HUES6 (cell line): ENCODE data around the gene TGM5.

Experiments
- H3K27ac ChIP-seq: 2 replicates; pipeline ENCODE4 v1.7.0; 2013; ENCODE audit warnings: low read depth, mild to moderate bottlenecking, low read length, inconsistent platforms
- H3K27me3 ChIP-seq: 2 replicates; pipeline ENCODE4 v1.6.1; 2013; ENCODE audit warnings: low read length; ENCODE audit not compliant: control insufficient read depth, insufficient read depth
- H3K36me3 ChIP-seq: 2 replicates; pipeline ENCODE4 v1.6.1; 2013; ENCODE audit warnings: low read length; ENCODE audit not compliant: control insufficient read depth, insufficient read depth
- H3K4me1 ChIP-seq: 2 replicates; pipeline ENCODE4 v1.6.1; 2013; ENCODE audit warnings: low read length; ENCODE audit not compliant: control insufficient read depth, insufficient read depth
- H3K4me3 ChIP-seq: 2 replicates; pipeline ENCODE4 v1.5.1; 2013; ENCODE audit warnings: low read depth, low read length
- H3K9ac ChIP-seq: one replicate; pipeline ENCODE4 v1.6.1; 2013; ENCODE audit warnings: mild to moderate bottlenecking, low read length
- H3K9me3 ChIP-seq: 2 replicates; pipeline ENCODE4 v1.6.1; 2013; ENCODE audit warnings: low read depth, low read length; ENCODE audit not compliant: control insufficient read depth, insufficient read depth

TGM5 gene

GRCh38 chr15:43258781-43259180 is 7.9 kb downstream of the TGM5 start:
- no peak overlapping the region for H3K27ac ChIP-seq
- H3K27me3 ChIP-seq, result no peaks in the 10 kb centered on the region; the same call in 1 of the 2 replicates
- no peaks in the 10 kb centered on the region for H3K4me1 ChIP-seq
- no peaks in the 10 kb centered on the region for H3K9me3 ChIP-seq
- H3K4me3 ChIP-seq, result no peak overlapping the region
- no peaks in the 10 kb centered on the region for H3K36me3 ChIP-seq
- no peak overlapping the region for H3K9ac ChIP-seq

GRCh38 chr15:43256341-43256740 is 10.4 kb downstream of the TGM5 start:
- no peaks in the 10 kb centered on the region; the same call in 1 of the 2 replicates for H3K27me3 ChIP-seq
- no peaks in the 10 kb centered on the region for H3K4me1 ChIP-seq
- no peak overlapping the region for H3K4me3 ChIP-seq
- H3K9ac ChIP-seq, result no peak overlapping the region
- H3K9me3 ChIP-seq, result no peaks in the 10 kb centered on the region
- no peaks in the 10 kb centered on the region for H3K36me3 ChIP-seq
- no peak overlapping the region for H3K27ac ChIP-seq

DNA sequence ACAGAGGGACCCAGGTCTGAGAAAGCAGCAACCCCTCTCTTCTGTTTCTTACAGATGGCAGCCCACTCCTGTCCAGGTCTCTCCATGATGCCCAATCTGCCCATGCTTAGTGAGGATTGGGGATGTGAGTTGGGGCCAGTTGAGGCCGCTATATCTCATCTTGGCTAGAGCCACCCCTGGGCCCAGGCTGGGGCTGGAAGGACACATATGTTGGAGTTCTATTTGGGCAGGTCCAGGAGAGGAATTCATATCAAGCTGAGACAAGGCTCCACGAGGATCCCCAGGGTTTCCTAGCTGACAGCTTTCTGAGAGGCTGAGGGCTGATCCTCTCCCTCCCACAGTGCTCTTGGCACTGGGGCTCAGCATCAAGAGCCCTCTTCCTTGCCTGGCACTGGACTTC is 11.4 kb downstream of the TGM5 start:
- Histone ChIP-seq H3K27ac (no peak overlapping the region), H3K36me3 (no peaks in the 10 kb centered on the region), H3K4me3 (no peak overlapping the region), H3K9me3 (no peaks in the 10 kb centered on the region), H3K27me3 (no peaks in the 10 kb centered on the region; the same call in 1 of the 2 replicates), H3K4me1 (no peaks in the 10 kb centered on the region), H3K9ac (no peak overlapping the region)

- Histone ChIP-seq H3K27ac (no peak overlapping the region), H3K9ac (no peak overlapping the region), H3K9me3 (no peaks in the 10 kb centered on the region), H3K27me3 (no peaks in the 10 kb centered on the region; the same call in 1 of the 2 replicates), H3K4me3 (no peak overlapping the region), H3K36me3 (no peaks in the 10 kb centered on the region), H3K4me1 (peaks cover 4% of the 10 kb centered on the region; the same call in 1 of the 2 replicates)
These were observed 13.0 kb downstream of the TGM5 start for GRCh38 chr15:43253431-43254403.

DNA sequence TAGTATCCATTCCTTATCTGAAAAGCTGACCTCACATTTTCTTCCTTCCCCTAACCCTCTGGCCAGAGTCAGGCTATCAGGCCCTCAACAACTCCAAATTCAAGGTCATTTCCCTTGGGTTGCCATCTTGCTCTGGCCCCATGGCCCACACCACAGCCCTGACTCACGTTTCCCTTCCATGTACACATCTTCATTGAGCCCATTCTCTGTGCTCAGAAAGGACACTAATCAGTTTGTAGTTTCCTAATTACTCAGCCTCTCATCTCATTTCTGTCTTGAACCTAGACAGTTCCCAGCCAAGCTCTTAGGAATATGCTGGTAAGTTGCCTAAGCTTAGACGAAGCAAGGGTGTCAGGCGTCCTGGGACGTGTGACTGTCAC is 14.9 kb downstream of the TGM5 start:
- Histone ChIP-seq H3K36me3 (no peaks in the 10 kb centered on the region), H3K9ac (no peak overlapping the region), H3K9me3 (no peaks in the 10 kb centered on the region), H3K4me1 (peaks cover 4% of the 10 kb centered on the region; the same call in 1 of the 2 replicates), H3K4me3 (no peak overlapping the region), H3K27ac (no peak overlapping the region), H3K27me3 (no peaks in the 10 kb centered on the region; the same call in 1 of the 2 replicates)

- Histone ChIP-seq H3K9me3 (no peaks in the 10 kb centered on the region), H3K36me3 (no peaks in the 10 kb centered on the region), H3K9ac (no peak overlapping the region), H3K4me1 (peaks cover 4% of the 10 kb centered on the region; the same call in 1 of the 2 replicates), H3K4me3 (no peak overlapping the region), H3K27ac (no peak overlapping the region), H3K27me3 (no peaks in the 10 kb centered on the region; the same call in 1 of the 2 replicates)
These were observed 15.4 kb downstream of the TGM5 start for GRCh38 chr15:43251185-43251870.

- peaks cover 4% of the 10 kb centered on the region; the same call in 1 of the 2 replicates for H3K4me1 ChIP-seq
- no peaks in the 10 kb centered on the region for H3K36me3 ChIP-seq
- H3K9ac ChIP-seq, result no peak overlapping the region
- H3K9me3 ChIP-seq, result no peaks in the 10 kb centered on the region
- H3K27ac ChIP-seq, result no peak overlapping the region
- no peaks in the 10 kb centered on the region; the same call in 1 of the 2 replicates for H3K27me3 ChIP-seq
- H3K4me3 ChIP-seq, result no peak overlapping the region
These were observed 15.9 kb downstream of the TGM5 start for GRCh38 chr15:43250785-43251184.

DNA sequence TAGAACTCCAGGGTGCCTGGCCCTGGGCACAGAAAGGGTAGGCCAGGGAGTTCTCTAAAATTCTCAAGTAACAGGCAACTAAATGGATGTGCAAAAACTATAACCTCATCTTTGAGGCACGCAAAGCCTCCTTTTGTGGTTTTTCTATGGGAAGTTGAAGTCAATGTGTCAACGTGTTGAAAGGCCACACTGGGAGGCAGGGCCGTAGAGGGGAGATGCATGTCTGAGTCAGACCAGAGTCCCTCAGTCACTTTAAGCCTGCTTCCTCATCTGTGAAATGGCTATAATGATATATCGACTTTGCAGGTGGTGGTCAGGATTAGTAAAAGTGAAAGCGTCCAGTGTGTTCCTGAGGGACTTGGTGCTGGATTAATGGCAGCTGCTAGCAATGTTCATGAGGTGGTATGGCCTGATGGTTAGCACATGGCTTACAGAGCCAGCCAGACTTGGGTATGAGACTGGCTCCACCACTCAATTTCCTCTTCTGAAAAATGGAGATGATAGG is 17.0 kb downstream of the TGM5 start:
- no peak overlapping the region for H3K4me3 ChIP-seq
- H3K27me3 ChIP-seq, result no peaks in the 10 kb centered on the region; the same call in 1 of the 2 replicates
- peaks cover 4% of the 10 kb centered on the region; the same call in 1 of the 2 replicates for H3K4me1 ChIP-seq
- no peaks in the 10 kb centered on the region for H3K9me3 ChIP-seq
- no peak overlapping the region for H3K27ac ChIP-seq
- H3K36me3 ChIP-seq, result no peaks in the 10 kb centered on the region
- H3K9ac ChIP-seq, result no peak overlapping the region

DNA sequence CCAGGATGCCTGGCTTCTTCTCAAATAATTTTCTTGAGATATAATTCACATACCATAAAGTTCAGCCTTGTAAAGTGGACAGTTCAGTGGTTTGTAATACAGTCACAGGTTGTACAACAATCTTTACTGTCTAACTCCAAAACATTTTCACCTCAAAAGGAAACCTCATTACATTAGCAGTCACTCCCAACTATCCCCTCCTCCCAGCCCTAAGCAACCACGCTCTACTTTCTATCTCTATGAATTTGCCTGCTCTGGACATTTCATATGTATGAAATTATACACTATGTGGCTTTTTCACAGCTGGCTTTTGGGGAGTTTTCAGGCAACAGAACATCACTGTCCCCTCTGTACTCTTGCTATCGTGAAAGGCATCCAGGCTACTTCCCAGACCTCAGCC is 17.5 kb downstream of the TGM5 start:
- no peak overlapping the region for H3K4me3 ChIP-seq
- H3K27ac ChIP-seq, result no peak overlapping the region

GRCh38 chr15:43246261-43246774 is 20.4 kb downstream of the TGM5 start:
- Histone ChIP-seq H3K36me3 (no peaks in the 10 kb centered on the region), H3K4me1 (peaks cover 4% of the 10 kb centered on the region; the same call in 1 of the 2 replicates), H3K4me3 (no peak overlapping the region)

More for the DNA sequence above, 17.5 kb downstream of the TGM5 start:
- Histone ChIP-seq H3K4me1 (peaks cover 4% of the 10 kb centered on the region; the same call in 1 of the 2 replicates), H3K9me3 (no peaks in the 10 kb centered on the region), H3K9ac (no peak overlapping the region), H3K36me3 (no peaks in the 10 kb centered on the region), H3K27me3 (no peaks in the 10 kb centered on the region; the same call in 1 of the 2 replicates)

More at GRCh38 chr15:43246261-43246774, 20.4 kb downstream of the TGM5 start:
- H3K9ac ChIP-seq, result no peak overlapping the region
- no peak overlapping the region for H3K27ac ChIP-seq
- H3K9me3 ChIP-seq, result no peaks in the 10 kb centered on the region
- no peaks in the 10 kb centered on the region; the same call in 1 of the 2 replicates for H3K27me3 ChIP-seq
